ENCODE measurements around the gene ATP10A. TPM values are rescaled to one million over a fixed set of nuclear protein-coding genes. Genes with fewer than 3 reads are reported as not detected.

ATP10A gene
- total and polyA plus RNA-seq, 9 donors: 0.28 to 3.2 (median 1.1) TPM

- Histone ChIP-seq H3K27ac (no peak overlapping the region), H3K4me1 (ENCODE audit: insufficient read depth) (no peaks in the 10 kb centered on the region), H3K27me3 (no peaks in the 10 kb centered on the region), H3K4me3 (no peak overlapping the region), H3K36me3 (no peaks in the 10 kb centered on the region), H3K9me3 (no peaks in the 10 kb centered on the region)
- WGBS, 3 donors: 83 to 91% (median 87%) methylated on average over 8 of the region's 8 CpGs
- no peak for TF ChIP-seq EP300 (IDR thresholded peaks at IDR 0.05)
- TF ChIP-seq POLR2A (IDR thresholded peaks at IDR 0.05): no peak
- TF ChIP-seq, protein P1, sequence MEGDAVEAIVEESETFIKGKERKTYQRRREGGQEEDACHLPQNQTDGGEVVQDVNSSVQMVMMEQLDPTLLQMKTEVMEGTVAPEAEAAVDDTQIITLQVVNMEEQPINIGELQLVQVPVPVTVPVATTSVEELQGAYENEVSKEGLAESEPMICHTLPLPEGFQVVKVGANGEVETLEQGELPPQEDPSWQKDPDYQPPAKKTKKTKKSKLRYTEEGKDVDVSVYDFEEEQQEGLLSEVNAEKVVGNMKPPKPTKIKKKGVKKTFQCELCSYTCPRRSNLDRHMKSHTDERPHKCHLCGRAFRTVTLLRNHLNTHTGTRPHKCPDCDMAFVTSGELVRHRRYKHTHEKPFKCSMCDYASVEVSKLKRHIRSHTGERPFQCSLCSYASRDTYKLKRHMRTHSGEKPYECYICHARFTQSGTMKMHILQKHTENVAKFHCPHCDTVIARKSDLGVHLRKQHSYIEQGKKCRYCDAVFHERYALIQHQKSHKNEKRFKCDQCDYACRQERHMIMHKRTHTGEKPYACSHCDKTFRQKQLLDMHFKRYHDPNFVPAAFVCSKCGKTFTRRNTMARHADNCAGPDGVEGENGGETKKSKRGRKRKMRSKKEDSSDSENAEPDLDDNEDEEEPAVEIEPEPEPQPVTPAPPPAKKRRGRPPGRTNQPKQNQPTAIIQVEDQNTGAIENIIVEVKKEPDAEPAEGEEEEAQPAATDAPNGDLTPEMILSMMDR (IDR thresholded peaks at IDR 0.05): no peak
- intact Hi-C loops (cut with DNase I): no loop called here
- no peak for DNase-seq
Observed at GRCh38 chr15:25708391-25708790, 154.7 kb downstream of the ATP10A start.

DNA sequence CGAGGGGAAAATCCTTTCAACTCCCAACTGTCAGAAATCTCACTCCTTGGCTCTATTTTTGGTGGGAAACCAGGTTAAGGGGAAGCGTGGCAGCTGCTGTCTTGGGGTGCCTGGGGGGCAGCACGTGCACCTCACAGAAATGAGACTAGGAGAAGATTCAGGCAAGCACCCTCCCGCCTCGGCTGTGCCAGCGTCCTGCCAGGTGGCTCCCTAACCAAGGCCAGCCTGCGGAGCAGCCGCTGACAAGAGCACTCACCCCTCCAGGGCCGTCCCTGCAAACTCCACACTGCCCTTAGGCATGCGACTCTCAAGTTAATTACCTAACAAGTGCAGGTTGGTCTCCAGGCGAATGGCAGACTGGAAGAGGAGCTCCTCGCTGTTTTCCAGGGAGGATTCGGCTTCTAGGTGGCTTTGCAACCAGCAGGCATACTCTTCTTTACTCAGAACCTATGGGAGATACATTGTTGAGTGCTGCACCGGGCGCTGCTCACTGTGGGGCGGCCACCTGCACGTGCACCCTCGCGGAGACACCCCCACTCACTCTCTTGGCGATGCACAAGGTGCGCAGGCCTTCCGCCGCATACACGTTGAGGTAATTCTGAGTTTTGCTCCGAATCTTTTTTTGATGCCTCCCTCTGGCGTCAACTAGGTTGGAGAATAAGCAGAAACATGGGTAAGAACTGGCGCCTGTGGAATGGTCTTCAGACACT lies 155.3 kb downstream of the ATP10A start:
- Histone ChIP-seq H3K27me3 (no peaks in the 10 kb centered on the region), H3K36me3 (no peaks in the 10 kb centered on the region), H3K9me3 (no peaks in the 10 kb centered on the region), H3K4me1 (ENCODE audit: insufficient read depth) (no peaks in the 10 kb centered on the region), H3K27ac (no peak overlapping the region), H3K4me3 (no peak overlapping the region)
- WGBS, 3 donors: 84 to 86% (median 84%) methylated on average over 27 of the region's 27 CpGs
- DNase-seq: no peak
- intact Hi-C loops (cut with DNase I): no loop called here
- TF ChIP-seq POLR2A (IDR thresholded peaks at IDR 0.05) (no peak), EP300 (IDR thresholded peaks at IDR 0.05) (no peak)
- TF ChIP-seq, protein P1 (IDR thresholded peaks at IDR 0.05): no peak

GRCh38 chr15:25706176-25706955 lies 156.8 kb downstream of the ATP10A start:
- no peak for TF ChIP-seq EP300 (IDR thresholded peaks at IDR 0.05)
- TF ChIP-seq, protein P1 (IDR thresholded peaks at IDR 0.05): no peak
- TF ChIP-seq POLR2A (IDR thresholded peaks at IDR 0.05): no peak
- no peak overlapping the region for H3K27ac ChIP-seq
- no peaks in the 10 kb centered on the region for H3K27me3 ChIP-seq
- intact Hi-C loops (cut with DNase I): no loop called here
- no peaks in the 10 kb centered on the region for H3K4me1 ChIP-seq (ENCODE audit: insufficient read depth)
- H3K36me3 ChIP-seq: no peaks in the 10 kb centered on the region
- no peak overlapping the region for H3K4me3 ChIP-seq
- no peaks in the 10 kb centered on the region for H3K9me3 ChIP-seq
- DNase-seq: no peak
- 84 to 88% (median 85%) methylated on average over 20 of the region's 20 CpGs for WGBS, 3 donors

DNA sequence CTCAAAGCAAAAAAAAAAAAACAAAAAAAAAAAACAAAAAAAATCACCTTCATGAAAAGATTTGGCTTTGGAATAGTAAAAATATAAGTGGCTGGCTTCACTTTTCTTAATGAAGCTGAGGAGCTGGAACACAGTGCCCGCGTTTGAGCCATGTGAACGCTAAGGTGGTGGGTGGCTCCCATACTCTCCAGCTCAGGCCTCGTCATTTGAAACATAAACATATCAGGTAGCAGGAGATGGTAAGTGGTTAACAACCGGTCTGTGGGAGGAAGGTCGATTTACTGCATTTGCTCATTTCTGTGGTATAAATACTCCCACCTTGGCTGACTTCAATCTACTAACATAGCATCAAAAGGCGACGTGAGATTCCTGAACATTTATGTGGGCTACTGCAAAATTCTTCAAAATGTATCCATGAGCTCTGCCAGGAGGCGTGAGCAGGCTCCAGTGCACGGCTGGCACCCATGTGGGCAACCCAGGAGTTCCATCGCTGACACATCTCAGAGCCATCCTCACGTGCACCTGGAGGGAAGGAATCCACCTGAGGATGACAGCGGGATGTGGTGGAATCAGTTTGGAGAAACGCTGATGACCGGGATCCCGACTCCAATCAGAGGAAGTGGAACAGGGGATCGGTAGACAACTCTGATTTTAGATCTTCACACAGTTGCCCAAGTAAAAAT lies 157.6 kb downstream of the ATP10A start:
- no peak overlapping the region for H3K27ac ChIP-seq
- H3K4me3 ChIP-seq: no peak overlapping the region
- H3K4me1 ChIP-seq (ENCODE audit: insufficient read depth): no peaks in the 10 kb centered on the region
- no peaks in the 10 kb centered on the region for H3K9me3 ChIP-seq
- DNase-seq: no peak
- WGBS, 3 donors: 75 to 77% (median 77%) methylated on average over 17 of the region's 17 CpGs
- no peak for TF ChIP-seq POLR2A (IDR thresholded peaks at IDR 0.05)
- TF ChIP-seq EP300 (IDR thresholded peaks at IDR 0.05): no peak
- TF ChIP-seq, protein P1 (IDR thresholded peaks at IDR 0.05): no peak
- no peaks in the 10 kb centered on the region for H3K36me3 ChIP-seq
- intact Hi-C loops (cut with DNase I): no loop called here
- no peaks in the 10 kb centered on the region for H3K27me3 ChIP-seq

Measured in ovary (tissue), 9 donors.